ENCODE data around the gene KIAA0586.

KIAA0586 gene

GRCh38 chr14:58395812-58396788, 31.4 kb upstream of the KIAA0586 start, which contains the start of gene TOMM20L:
Gene TOMM20L (plus strand): TSS chr14:58395930. CDS start chr14:58395958, 28 bp downstream.
- Histone ChIP-seq H4K20me1 (ENCODE audit: insufficient read depth, low read length) (no peaks in the 10 kb centered on the region), H3F3A (ENCODE audit: insufficient read depth, low read length) (no peaks in the 10 kb centered on the region), H2AFZ (ENCODE audit: low read length) (peak within 1 kb of the TSS; percentile 80), H3K9me3 (replicated peaks; ENCODE audit: insufficient read depth, low read length) (no peaks in the 10 kb centered on the region), H3K9ac (ENCODE audit: low read length) (peak within 1 kb of the TSS; percentile 42; the same call in 1 of the 2 replicates), H3K4me1 (ENCODE audit: low read length) (no peaks in the 10 kb centered on the region), H3K4me2 (ENCODE audit: low read depth, low read length) (peak within 1 kb of the TSS; percentile 66; the same call in 1 of the 2 replicates), H3K27ac (ENCODE audit: low read length) (peak within 1 kb of the TSS; percentile 39; the same call in 1 of the 2 replicates), H3K79me2 (ENCODE audit: low read length) (no peaks in the 10 kb centered on the region), H3K9me2 (replicated peaks; ENCODE audit: insufficient read depth, low read length) (no peaks in the 10 kb centered on the region), H3K36me3 (replicated peaks; ENCODE audit: insufficient read depth, low read length) (no peaks in the 10 kb centered on the region), H3K4me3 (ENCODE audit: low read length) (peak within 1 kb of the TSS; percentile 52), H3K27me3 (replicated peaks; ENCODE audit: insufficient read depth, low read length) (no peaks in the 10 kb centered on the region)
- DNase-seq, result peak; percentile 62
- TF ChIP-seq CTCF (IDR thresholded peaks at IDR 0.05; ENCODE audit: low read length) (peak; percentile 54), EZH2phosphoT487 (IDR thresholded peaks at IDR 0.05; ENCODE audit: low read length) (no peak), EZH2 (optimal IDR thresholded peaks at IDR 0.05; ENCODE audit: low read depth, low read length) (no peak)

GRCh38 chr14:58397156-58397555, 30.4 kb upstream of the KIAA0586 start:
- no peaks in the 10 kb centered on the region for H3K9me3 ChIP-seq (replicated peaks; ENCODE audit: insufficient read depth, low read length)
- H3K4me2 ChIP-seq (ENCODE audit: low read depth, low read length), result no peak overlapping the region
- H3K27me3 ChIP-seq (replicated peaks; ENCODE audit: insufficient read depth, low read length), result no peaks in the 10 kb centered on the region
- H3K4me1 ChIP-seq (ENCODE audit: low read length), result no peaks in the 10 kb centered on the region
- no peak for DNase-seq
- H3K9ac ChIP-seq (ENCODE audit: low read length), result no peak overlapping the region
- H3K9me2 ChIP-seq (replicated peaks; ENCODE audit: insufficient read depth, low read length), result no peaks in the 10 kb centered on the region
- TF ChIP-seq EZH2 (optimal IDR thresholded peaks at IDR 0.05; ENCODE audit: low read depth, low read length), result no peak
- TF ChIP-seq EZH2phosphoT487 (IDR thresholded peaks at IDR 0.05; ENCODE audit: low read length), result no peak
- no peak for TF ChIP-seq CTCF (IDR thresholded peaks at IDR 0.05; ENCODE audit: low read length)
- no peak overlapping the region for H3K27ac ChIP-seq (ENCODE audit: low read length)
- no peak overlapping the region for H3K4me3 ChIP-seq (ENCODE audit: low read length)
- H2AFZ ChIP-seq (ENCODE audit: low read length), result no peak overlapping the region
- H4K20me1 ChIP-seq (ENCODE audit: insufficient read depth, low read length), result no peaks in the 10 kb centered on the region
- H3K36me3 ChIP-seq (replicated peaks; ENCODE audit: insufficient read depth, low read length), result no peaks in the 10 kb centered on the region
- H3F3A ChIP-seq (ENCODE audit: insufficient read depth, low read length), result no peaks in the 10 kb centered on the region
- no peaks in the 10 kb centered on the region for H3K79me2 ChIP-seq (ENCODE audit: low read length)

GRCh38 chr14:58398495-58398894, 29.0 kb upstream of the KIAA0586 start:
- H3K79me2 ChIP-seq (ENCODE audit: low read length), result no peaks in the 10 kb centered on the region
- no peak overlapping the region for H3K27ac ChIP-seq (ENCODE audit: low read length)
- no peaks in the 10 kb centered on the region for H3K36me3 ChIP-seq (replicated peaks; ENCODE audit: insufficient read depth, low read length)
- no peaks in the 10 kb centered on the region for H3K27me3 ChIP-seq (replicated peaks; ENCODE audit: insufficient read depth, low read length)
- no peaks in the 10 kb centered on the region for H3F3A ChIP-seq (ENCODE audit: insufficient read depth, low read length)
- DNase-seq, result no peak
- no peak overlapping the region for H2AFZ ChIP-seq (ENCODE audit: low read length)
- no peaks in the 10 kb centered on the region for H3K9me3 ChIP-seq (replicated peaks; ENCODE audit: insufficient read depth, low read length)
- TF ChIP-seq CTCF (IDR thresholded peaks at IDR 0.05; ENCODE audit: low read length) (no peak), EZH2 (optimal IDR thresholded peaks at IDR 0.05; ENCODE audit: low read depth, low read length) (no peak), EZH2phosphoT487 (IDR thresholded peaks at IDR 0.05; ENCODE audit: low read length) (no peak)
- H3K9me2 ChIP-seq (replicated peaks; ENCODE audit: insufficient read depth, low read length), result no peaks in the 10 kb centered on the region
- no peaks in the 10 kb centered on the region for H4K20me1 ChIP-seq (ENCODE audit: insufficient read depth, low read length)
- no peak overlapping the region for H3K4me3 ChIP-seq (ENCODE audit: low read length)
- H3K9ac ChIP-seq (ENCODE audit: low read length), result no peak overlapping the region
- no peaks in the 10 kb centered on the region for H3K4me1 ChIP-seq (ENCODE audit: low read length)
- H3K4me2 ChIP-seq (ENCODE audit: low read depth, low read length), result no peak overlapping the region
